HG03342 (cell line): ENCODE results near the gene FBXL17.

ENCODE experiments used
- ATAC-seq: cut with Tn5 transposase; IDR thresholded peaks from one replicate; pipeline ENCODE4 v1.9.1; 2021; ENCODE audit warnings: mild to moderate bottlenecking, moderate library complexity; ENCODE audit not compliant: unreplicated experiment

FBXL17 gene

DNA sequence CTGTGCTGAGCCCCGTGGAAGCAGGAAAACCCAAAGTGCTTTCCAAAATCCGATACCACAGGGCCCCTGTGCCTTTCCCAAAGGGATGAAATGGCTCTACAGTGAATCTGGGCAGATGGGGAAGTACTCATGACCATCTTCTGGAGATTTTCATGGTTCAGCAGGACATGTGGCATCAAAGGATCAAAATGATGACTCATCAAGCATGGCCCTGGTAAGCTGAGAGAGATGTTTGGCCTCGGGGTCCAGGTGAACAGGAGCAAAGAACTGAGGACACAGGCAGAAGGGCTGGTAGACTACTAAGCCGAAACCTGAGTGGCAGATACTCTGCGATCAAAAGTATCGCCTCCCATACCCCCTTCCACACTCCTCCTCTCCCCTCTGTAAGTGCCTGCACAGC is 551.1 kb downstream of the FBXL17 start:
- no peak for ATAC-seq

DNA sequence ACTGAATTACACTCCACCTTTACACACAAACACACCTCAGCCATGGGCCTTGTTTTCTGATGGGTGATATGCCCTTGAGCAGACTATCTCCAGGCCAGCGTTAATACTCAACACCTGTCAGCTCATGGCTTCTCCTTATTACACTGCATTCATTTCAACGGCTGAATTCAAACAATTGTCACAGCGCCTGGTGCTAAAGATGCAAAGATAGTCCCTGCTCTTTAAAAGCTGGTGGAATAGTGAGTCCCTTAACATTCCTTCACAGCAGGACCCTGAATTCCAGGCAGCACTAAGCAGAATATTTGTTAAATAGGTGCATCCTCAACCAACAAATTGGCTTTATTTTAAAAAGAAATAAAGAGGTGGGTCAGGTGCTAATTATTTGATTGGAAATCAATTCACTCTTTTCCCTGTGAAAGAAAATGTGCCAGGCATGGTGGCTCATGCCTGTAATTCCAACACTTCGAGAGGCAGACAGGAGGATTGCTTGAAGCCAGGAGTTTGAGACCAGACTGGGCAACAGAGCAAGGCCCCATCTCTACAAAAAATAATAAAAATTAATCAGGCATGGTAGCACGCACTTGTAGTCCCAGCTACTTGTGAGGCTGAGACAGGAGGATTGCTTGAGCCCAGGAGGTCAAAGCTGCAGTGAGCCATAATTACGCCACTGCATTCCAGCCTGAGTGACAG is 555.4 kb downstream of the FBXL17 start:
- no peak for ATAC-seq

DNA sequence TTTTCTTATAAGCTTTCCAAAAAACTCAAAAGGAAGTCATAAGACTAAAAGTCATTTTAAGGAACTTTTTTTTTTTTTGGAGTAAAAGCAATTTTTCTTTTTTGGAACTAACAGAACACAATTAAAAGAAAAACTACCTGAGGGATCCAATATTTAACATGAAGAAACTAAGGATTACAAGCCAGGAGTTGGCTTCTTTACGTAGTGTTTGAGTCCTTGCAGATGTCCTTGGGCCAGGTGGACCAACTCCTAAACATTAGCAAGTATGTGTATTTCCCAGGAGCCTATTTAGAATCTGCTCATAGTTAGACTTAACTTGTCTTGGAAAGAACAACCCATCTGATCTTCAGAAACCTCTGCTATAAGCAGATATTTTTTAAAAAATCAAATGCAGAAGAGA is 557.1 kb downstream of the FBXL17 start:
- no peak for ATAC-seq

DNA sequence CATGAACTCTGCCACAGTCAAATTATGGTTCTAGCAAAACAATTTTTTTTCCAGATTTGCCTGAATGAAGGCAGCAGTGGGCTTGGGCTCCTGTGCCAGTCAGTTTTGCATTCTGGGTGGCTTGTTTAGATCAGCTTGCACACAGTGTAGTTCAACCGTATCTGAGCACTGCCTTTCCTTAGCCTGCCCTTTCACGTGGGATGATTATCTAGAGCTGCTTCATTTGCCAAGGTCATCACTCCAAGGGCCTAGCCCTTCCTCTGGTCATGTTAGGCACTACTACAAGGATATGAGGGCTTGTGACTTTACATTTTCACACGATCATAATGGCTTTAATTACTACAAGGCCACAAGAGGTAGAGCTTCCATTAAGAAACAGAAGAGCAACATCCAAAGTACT is 560.6 kb downstream of the FBXL17 start:
- no peak for ATAC-seq

DNA sequence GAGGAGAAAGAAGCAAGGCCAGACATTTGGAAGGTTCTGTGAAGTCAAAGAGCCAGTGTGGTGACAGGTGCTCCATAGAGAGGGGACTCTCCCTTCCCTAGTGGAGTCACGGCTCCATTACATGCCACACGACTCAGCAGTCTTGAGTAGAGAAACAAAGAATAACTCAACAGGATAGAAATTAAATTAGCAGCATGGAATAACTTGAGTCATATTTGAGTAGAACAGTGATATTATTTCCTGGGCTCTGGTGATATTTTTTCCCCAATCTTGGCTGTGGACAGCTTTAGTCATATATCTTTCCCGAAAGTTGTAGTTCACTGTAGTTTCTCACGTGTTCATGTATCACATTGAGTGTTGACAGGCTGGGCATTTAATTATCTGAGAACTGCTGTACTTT is 561.5 kb downstream of the FBXL17 start:
- ATAC-seq = peak; percentile 41

DNA sequence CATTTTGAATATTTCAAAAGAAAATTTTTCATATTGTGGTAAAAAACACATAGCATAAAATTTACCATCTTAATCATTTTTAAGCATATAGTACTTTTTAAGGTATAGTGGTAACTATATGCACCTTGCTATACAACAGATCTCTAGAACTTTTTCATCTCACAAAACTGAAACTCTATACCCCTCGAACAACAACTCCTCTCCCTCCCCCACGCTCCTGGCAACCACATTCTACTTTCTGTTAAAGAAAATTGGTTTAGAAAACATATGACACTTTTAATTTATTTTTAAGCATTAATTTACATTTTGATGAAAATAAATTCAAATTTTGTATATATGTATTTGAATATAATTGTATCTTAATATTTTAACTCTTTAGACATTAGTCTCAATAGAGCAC is 563.9 kb downstream of the FBXL17 start:
- ATAC-seq = no peak

DNA sequence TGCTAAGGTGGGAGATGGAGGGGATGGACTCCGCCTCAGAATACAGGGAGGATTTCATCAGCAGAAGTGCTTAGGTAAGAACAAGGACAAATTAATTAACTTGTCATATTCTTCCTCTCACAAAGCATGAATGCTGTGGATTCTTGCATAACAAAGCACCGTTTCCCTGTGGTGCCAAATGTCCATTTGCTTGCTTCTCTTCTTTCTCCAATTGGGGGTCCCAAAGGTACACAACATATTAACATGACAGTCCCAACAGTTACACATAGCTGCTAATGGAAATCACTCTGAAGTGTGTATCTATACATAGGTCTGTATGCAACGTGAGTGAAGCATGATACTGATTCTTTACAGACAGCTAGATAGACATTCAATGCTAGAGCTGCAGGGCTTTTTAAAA is 564.5 kb downstream of the FBXL17 start:
- no peak for ATAC-seq

DNA sequence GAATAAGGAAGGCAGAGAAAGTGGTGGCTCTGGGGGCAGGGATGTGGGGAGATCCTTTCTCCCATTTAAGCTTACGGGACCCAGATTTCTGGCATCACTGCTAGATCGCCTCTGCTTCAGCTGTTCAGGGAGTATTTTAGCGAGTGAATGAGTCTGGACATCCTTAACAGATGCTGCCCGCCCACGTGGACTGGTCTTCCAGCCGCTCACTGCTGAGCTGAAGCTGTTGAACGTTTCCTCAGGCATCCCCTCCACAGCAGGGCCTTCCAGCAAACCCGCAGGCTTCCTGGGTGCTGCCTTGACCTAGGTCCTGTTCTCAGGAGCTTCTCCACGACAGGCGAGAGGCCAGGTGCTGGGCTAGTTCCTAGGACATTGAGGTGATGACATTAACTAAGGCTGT is 566.8 kb downstream of the FBXL17 start:
- ATAC-seq = no peak

DNA sequence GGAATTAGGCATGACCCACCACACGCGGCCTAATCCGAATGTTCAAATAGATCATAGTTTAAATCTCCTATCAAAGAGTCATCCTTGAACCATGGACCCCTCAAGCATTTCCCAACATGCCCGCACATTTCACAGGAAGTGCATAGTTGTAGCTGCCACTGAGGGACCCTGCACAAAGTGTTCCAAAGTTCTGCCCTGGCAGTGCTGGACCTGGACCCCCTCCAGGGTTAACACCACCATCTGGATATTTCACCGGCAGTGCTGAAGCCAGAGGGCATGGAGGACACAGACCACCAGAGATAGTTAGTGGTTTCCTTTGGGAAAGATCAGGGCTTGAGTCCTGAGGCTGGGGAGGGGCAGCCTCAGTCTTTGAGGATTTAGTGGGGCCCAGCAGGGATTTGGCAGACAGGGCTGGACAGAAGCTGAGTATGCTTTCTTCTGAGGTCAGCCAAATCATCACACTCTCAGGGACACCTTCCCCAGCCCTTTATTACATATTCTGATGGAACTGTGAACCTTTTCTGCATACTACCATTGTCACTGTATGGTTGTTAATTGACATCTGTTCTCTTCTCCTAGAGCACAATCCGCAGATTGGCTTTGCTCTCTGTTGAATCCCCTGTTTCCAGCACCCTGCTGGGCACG is 567.6 kb downstream of the FBXL17 start:
- ATAC-seq = no peak

DNA sequence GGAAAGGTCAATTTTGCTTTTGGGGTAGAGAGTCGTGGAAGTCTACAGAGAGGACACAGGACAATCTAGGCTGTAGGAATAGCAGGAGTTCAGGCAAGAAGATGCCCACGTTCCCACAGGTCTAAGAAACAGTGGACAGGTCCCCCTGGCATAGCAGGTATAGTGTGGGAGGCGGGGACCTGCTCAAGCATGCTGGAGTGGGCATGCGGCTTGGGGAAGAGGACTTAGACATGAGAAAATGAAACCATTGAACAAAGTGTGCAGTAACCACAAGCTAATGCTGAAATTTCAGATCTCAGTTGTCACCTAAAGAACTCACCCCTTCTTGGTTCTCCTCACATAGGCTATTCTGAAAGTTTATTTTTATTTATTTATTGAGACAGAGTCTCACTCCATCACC is 568.3 kb downstream of the FBXL17 start:
- peak; percentile 79 for ATAC-seq

DNA sequence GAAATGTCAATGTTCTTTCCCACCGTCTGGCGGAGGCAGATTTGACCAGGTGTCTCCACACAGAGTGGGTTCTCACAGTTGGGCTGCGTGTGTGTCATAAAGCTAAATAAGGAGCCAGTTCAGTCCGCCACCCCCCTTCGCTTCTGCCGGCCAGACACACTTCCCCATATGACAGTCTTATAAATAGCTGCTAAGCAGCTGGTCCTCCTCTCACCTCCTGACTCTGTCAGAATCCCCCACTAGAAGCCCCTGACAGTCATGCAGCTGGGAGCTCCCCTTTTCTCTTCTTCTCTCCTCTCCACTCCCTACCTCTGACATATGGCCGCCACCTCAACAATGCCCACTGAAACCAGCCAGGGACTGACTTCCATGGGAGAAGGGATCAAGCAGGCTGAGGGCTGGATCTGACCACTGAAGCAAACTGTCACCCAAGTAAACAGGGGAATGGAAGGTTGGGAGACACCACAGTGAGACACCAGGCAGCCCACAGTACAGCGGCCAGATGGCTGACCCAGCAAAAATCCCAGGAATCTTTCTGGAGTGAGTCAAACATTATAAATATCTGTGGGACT is 569.2 kb downstream of the FBXL17 start:
- ATAC-seq = peak; percentile 85

DNA sequence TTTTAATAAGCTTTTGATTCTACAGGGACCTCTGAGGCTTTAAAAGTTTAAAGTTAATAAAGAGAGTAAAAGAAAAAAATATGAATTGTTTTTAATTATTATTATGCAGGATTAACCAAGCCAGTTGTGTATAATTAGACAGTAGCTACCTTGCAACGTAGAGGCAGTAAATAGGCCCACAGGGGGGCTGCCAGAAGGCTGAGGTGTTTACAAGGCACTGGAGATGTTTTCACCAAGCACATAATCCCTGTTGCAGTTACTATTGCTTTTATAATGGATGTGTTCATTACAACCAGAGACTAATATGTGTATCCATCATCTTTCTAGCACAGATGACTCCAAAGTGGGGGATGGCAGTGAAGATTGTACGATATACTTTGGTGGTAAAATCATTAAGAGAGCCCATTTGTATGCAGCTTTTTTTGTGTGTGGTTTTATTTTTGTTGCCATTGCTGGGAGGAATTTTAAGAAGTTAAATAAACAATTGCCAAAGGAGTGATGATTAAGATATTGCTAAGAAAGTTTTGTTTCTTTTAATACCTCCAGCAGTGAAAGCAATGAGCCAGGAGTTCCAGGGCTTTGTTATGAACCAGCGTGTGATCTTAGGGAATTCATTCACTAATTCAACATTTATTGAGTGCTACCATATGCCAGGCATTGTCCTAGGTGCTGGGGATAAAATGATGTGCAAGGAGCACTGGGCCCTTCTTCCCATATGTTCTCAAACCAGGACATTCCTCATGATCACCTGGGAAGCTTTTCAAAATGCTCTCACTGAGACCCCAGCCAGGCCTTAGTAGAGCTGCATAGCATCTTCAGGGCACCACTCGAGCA is 572.5 kb downstream of the FBXL17 start:
- no peak for ATAC-seq
